ENCODE results near the gene PCGF2.

The PCGF2 gene

DNA sequence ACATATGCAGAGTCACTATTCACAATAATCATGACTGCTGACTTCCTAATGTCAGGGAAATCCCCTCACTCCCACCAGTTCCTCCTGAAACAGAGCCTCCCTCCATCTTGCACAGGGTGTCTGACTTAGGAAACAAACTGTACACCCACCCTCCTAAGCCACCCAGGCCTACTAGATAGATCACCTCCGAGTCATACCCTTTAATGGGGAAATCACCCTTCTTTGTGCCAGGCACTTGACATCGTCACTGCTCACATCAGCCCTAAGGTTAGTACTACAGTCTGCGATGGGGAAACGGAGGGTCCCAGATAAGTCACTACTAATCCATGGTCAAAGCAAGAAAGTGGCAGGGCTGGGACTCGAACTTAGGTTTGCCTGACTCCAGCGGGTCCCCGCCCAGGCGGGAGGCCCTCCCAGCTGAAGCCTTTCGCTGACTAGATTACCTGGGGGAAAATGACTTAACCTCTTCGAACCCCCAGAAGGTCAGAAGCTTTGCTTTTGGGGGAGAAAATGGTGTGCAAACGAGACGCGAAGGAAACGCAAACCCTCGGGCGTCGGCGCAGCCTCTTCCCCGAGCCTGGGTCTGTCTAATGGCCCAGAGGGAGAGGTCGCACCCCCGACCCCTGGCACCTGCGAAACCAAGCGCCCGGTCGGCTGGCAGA lies 46.5 kb downstream of the PCGF2 start:
- peak; percentile 94 for DNase-seq

DNA sequence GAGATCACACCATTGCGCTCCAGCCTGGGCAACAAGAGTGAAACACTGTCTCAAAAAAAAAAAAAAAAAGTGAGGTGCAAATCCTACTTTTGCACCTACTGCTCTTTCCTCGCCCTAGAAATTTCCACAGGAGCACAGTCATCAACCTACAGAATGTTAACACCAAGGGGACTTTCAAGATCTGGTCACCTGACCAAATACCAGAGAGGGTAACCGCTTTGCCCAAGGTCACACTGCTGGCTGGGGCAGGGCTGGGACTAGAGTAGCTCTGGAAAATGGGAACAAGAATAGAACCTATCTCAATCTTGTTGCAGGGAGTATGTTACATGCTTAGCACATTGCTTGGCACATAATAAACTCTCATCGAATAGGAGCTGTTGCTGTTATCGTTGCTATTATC lies 49.4 kb downstream of the PCGF2 start:
- no peak for DNase-seq

- no peak for DNase-seq
These were observed 50.9 kb downstream of the PCGF2 start for GRCh38 chr17:38697061-38697820.

DNA sequence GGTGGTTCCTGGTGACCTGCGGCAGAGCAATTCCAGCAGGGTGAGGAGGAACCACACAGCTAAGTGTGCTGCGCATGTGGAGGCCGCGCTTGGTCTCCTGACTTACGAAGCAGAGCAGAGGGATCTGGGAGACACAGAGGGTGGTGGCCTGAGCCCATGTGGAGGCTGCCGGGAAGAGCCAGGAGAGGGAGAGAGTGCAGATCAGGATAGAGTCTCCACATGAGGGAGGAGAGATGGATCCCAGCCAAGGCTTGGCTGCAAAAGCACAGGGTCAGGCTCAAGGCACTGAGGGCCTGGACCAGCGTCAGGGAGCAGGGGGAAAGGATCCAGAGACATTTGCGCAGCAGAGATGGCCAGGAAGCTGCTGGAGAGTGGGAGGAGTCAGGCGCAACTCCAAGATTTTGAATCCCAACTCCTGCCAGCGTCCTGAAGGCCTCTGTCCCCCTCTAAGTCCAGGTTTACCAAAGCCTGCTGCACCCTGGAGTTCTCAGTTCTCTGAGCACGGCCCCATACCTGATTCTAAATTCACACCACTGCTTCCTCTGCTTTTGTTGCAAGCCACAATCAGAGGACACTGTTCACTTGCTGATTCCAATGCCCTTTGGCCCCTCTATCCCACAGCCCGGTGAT lies 54.3 kb downstream of the PCGF2 start:
- DNase-seq, result no peak

DNA sequence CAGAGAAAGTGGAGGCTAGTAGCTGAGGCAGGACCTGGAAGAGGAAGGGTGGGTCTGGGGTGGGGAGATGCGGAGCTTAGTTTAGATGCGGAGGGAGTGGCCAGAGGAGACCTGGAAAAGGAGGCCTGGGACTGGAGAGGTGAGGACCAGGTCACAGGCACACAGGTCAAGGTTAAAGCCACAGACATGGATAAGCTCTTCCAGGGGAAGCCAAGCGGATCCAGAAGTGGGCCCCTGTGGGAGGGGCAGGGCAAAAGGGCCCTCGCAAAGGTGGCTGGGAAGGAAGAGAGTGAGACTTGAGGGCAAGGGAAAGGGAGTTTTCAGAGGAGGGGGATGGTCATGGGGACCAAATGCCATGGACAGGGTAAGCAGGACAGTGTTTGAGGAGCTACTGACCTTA lies 57.0 kb downstream of the PCGF2 start:
- no peak for DNase-seq

GRCh38 chr17:38690386-38690785 lies 57.8 kb downstream of the PCGF2 start:
- no peak for DNase-seq

DNA sequence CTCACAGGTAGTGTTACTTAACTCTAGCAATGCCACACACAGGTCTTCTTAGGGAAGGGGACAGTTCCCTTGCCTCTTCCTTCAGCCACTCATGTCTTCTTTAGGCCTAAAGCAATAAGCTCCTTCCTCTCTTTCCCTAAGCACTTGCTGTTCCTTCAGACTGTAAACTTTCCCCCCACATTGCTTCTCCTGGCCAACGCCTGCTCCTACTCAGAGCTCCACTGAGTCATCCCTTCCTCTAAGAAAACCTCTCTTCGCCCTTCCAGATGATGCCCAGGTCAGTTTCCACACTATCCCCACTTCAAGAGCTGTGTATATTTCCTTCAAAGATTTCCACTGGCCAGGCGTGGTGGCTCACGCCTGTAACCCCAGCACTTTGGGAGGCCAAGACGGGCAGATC lies 60.9 kb downstream of the PCGF2 start:
- no peak for DNase-seq

- DNase-seq, result no peak
These were observed 62.6 kb downstream of the PCGF2 start for GRCh38 chr17:38685491-38685890.

Measured in stimulated activated naive CD4-positive, alpha-beta T cell treated with Interleukin-2 at 50 U/mL for 16 hours (primary cell).